Measurements from ENCODE around the gene C1QTNF2. TPM values are rescaled to one million over a fixed set of nuclear protein-coding genes. Genes with fewer than 3 reads are reported as not detected.

The C1QTNF2 gene, protein sequence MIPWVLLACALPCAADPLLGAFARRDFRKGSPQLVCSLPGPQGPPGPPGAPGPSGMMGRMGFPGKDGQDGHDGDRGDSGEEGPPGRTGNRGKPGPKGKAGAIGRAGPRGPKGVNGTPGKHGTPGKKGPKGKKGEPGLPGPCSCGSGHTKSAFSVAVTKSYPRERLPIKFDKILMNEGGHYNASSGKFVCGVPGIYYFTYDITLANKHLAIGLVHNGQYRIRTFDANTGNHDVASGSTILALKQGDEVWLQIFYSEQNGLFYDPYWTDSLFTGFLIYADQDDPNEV
- 1.4 TPM for total RNA-seq
- long read RNA-seq, transcript C1QTNF2-201 (3 exons, 2,414 nt) = major isoform, 7 of 7 reads
- long read RNA-seq, partial matches to known transcripts = 0 of 7 reads
- long read RNA-seq, other reads (novel, unspliced or antisense) = 0 of 7 reads

- intact Hi-C loops (cut with micrococcal nuclease) = no loop called here
- TF ChIP-seq, protein P1, sequence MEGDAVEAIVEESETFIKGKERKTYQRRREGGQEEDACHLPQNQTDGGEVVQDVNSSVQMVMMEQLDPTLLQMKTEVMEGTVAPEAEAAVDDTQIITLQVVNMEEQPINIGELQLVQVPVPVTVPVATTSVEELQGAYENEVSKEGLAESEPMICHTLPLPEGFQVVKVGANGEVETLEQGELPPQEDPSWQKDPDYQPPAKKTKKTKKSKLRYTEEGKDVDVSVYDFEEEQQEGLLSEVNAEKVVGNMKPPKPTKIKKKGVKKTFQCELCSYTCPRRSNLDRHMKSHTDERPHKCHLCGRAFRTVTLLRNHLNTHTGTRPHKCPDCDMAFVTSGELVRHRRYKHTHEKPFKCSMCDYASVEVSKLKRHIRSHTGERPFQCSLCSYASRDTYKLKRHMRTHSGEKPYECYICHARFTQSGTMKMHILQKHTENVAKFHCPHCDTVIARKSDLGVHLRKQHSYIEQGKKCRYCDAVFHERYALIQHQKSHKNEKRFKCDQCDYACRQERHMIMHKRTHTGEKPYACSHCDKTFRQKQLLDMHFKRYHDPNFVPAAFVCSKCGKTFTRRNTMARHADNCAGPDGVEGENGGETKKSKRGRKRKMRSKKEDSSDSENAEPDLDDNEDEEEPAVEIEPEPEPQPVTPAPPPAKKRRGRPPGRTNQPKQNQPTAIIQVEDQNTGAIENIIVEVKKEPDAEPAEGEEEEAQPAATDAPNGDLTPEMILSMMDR (IDR thresholded peaks at IDR 0.05; ENCODE audit: borderline replicate concordance) = no peak
- peak; percentile 71 for DNase-seq
- peak within 1 kb of the TSS; percentile 74 for H3K27ac ChIP-seq (replicated peaks)
- H3K4me3 ChIP-seq = peak within 1 kb of the TSS; percentile 72
- H3K36me3 ChIP-seq = no peaks in the 10 kb centered on the region
- H3K9me3 ChIP-seq (replicated peaks) = no peaks in the 10 kb centered on the region
- H3K4me1 ChIP-seq = peaks cover 20% of the 10 kb centered on the region
- H3K27me3 ChIP-seq (ENCODE audit: low read depth) = no peaks in the 10 kb centered on the region
These were observed at the start of gene C1QTNF2 for GRCh38 chr5:160369990-160370712. Gene C1QTNF2 (minus strand): TSS chr5:160370626. CDS start chr5:160355011, 15,615 bp downstream.

GRCh38 chr5:160420331-160420610, 49.8 kb upstream of the C1QTNF2 start:
- no peaks in the 10 kb centered on the region for H3K9me3 ChIP-seq (replicated peaks)
- TF ChIP-seq, protein P1 (IDR thresholded peaks at IDR 0.05; ENCODE audit: borderline replicate concordance) = no peak
- DNase-seq = no peak
- intact Hi-C loops (cut with micrococcal nuclease) = no loop called here
- no peaks in the 10 kb centered on the region for H3K27me3 ChIP-seq (ENCODE audit: low read depth)
- H3K4me1 ChIP-seq = peaks cover 46% of the 10 kb centered on the region
- no peak overlapping the region for H3K4me3 ChIP-seq
- H3K27ac ChIP-seq (replicated peaks) = peak overlapping the region; percentile 91
- no peaks in the 10 kb centered on the region for H3K36me3 ChIP-seq

- Histone ChIP-seq H3K4me3 (peak overlapping the region; percentile 88), H3K4me1 (peaks cover 46% of the 10 kb centered on the region), H3K27ac (replicated peaks) (peak overlapping the region; percentile 91), H3K27me3 (ENCODE audit: low read depth) (no peaks in the 10 kb centered on the region), H3K9me3 (replicated peaks) (no peaks in the 10 kb centered on the region), H3K36me3 (peaks cover 4% of the 10 kb centered on the region)
- intact Hi-C loops (cut with micrococcal nuclease) = no loop called here
- TF ChIP-seq, protein P1 (IDR thresholded peaks at IDR 0.05; ENCODE audit: borderline replicate concordance) = no peak
- DNase-seq = no peak
These were observed 49.3 kb upstream of the C1QTNF2 start for GRCh38 chr5:160419458-160420330.

GRCh38 chr5:160418561-160419457, 48.4 kb upstream of the C1QTNF2 start, which contains the start of gene SLU7:
Gene SLU7 (minus strand): TSS chr5:160419081. CDS start chr5:160415294, 3,787 bp downstream.
- Histone ChIP-seq H3K4me3 (peak within 1 kb of the TSS; percentile 88), H3K4me1 (peaks cover 46% of the 10 kb centered on the region), H3K36me3 (peaks cover 13% of the 10 kb centered on the region), H3K9me3 (replicated peaks) (no peaks in the 10 kb centered on the region), H3K27me3 (ENCODE audit: low read depth) (no peaks in the 10 kb centered on the region), H3K27ac (replicated peaks) (peak within 1 kb of the TSS; percentile 91)
- TF ChIP-seq, protein P1 (IDR thresholded peaks at IDR 0.05; ENCODE audit: borderline replicate concordance) = no peak
- DNase-seq = peak; percentile 93
- intact Hi-C loops (cut with micrococcal nuclease) = no loop called here

Data from left ventricle myocardium inferior (tissue), 1 donor.